Thyroid gland (tissue), 4 donors: ENCODE measurements around the gene PRKD1. TPM values are rescaled to one million over a fixed set of nuclear protein-coding genes. Genes with fewer than 3 reads are reported as not detected.

Experiments used
- DNase-seq, 2 donors: peaks; one replicate each; pipeline ENCODE4 v3.0.0-alpha.2; 2019
- H3K27ac ChIP-seq, 3 donors: fragments of 200-600 bp; sonication (generic); 1 replicate in 2 of 3; 2 replicates in 1 of 3; pipeline ENCODE4 v1.5.1; 2016 to 2019; ENCODE audit warnings: mild to moderate bottlenecking in 1 of 3, moderate library complexity in 1 of 3
- H3K27me3 ChIP-seq: fragments of 200-600 bp; sonication (generic); one replicate; pipeline ENCODE4 v1.5.1; 2019
- H3K36me3 ChIP-seq, 2 donors: fragments of 200-600 bp; sonication (generic); one replicate each; pipeline ENCODE4 v1.5.1; 2016 to 2019
- H3K4me1 ChIP-seq, 2 donors: fragments of 200-600 bp; sonication (generic); one replicate each; pipeline ENCODE4 v1.5.1; 2017 to 2019
- H3K4me3 ChIP-seq, 3 donors: fragments of 200-600 bp; sonication (generic); replicated peaks in 1 of 3; 1 replicate in 2 of 3; 2 replicates in 1 of 3; pipeline ENCODE4 v1.5.1; 2016; ENCODE audit warnings: mild to moderate bottlenecking in 1 of 3
- H3K9me3 ChIP-seq: fragments of 200-600 bp; sonication (generic); one replicate; pipeline ENCODE4 v1.5.1; 2017
- POLR2A ChIP-seq, 2 donors: fragments of 450-650 bp; IDR thresholded peaks; one replicate each; pipeline ENCODE4 v1.6.1; 2017; ENCODE audit warnings: antibody characterized with exemption in 2 of 2, mild to moderate bottlenecking in 2 of 2, moderate library complexity in 1 of 2
- WGBS, 2 donors: methylation state at CpG; one replicate each; pipeline ENCODE4 v1.1.5; 2017; 5-methylcytosine and 5-hydroxymethylcytosine counted together
- intact Hi-C: fragments of 100-400 bp; cut with DNase I; formaldehyde crosslinking; loops from one replicate; pipeline ENCODE4 v1.15.1; 2023
- total RNA-seq, 4 donors: library from RNA; depleted of rRNA; stranded (reverse); fragments of >200 nt; gene quantifications; one replicate each; pipeline ENCODE4 v1.2.3, GENCODE V29; 2016
- TF ChIP-seq, protein P1 (sequence below), 6 experiments: fragments of 200-600 bp in 3 of 6; fragments of 450-650 bp in 3 of 6; sonication (generic) in 3 of 6; IDR thresholded peaks; one replicate each; pipeline ENCODE4 v1.5.1; 2016 to 2019; ENCODE audit warnings: antibody characterized with exemption in 6 of 6, mild to moderate bottlenecking in 2 of 6, inconsistent platforms in 1 of 6, moderate library complexity in 1 of 6

The PRKD1 gene
- total RNA-seq, 4 donors from 2014 or later: 12.7 to 17.4 (median 14.3) TPM

DNA sequence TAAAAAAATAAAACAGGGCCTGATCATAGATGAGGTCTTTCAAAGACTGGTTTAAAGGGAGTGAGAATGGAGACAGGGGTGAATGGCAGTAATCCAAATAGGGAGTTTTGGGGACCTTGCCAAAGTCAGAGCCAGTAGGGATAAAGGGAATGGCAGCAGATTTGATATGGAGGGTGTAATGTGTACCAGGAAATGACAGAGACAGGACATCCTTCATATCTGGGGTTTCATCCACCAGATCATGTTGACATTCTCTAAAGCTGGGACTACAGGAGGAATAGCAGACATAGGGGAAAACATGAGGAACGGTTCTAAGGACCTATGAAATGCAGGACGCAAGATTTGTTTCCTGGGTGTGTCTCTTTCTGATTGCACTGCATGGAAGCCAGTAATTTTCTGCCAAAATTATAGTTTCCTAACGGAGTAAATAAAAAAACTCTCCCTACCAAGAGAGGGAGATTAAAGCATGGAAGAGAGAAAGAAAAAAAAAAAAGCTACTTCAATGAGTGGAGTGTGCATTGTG is 169.9 kb downstream of the PRKD1 start:
- Histone ChIP-seq H3K36me3 (no peaks in the 10 kb centered on the region), H3K9me3 (no peaks in the 10 kb centered on the region), H3K27ac (no peak overlapping the region), H3K27me3 (no peaks in the 10 kb centered on the region), H3K4me1 (peaks cover 0 to 5% of the 10 kb centered on the region in 2 donors), H3K4me3 (no peak overlapping the region)
- 73% methylated on average over 3 of the region's 3 CpGs for WGBS, 2 donors
- DNase-seq: no peak
- TF ChIP-seq, protein P1, sequence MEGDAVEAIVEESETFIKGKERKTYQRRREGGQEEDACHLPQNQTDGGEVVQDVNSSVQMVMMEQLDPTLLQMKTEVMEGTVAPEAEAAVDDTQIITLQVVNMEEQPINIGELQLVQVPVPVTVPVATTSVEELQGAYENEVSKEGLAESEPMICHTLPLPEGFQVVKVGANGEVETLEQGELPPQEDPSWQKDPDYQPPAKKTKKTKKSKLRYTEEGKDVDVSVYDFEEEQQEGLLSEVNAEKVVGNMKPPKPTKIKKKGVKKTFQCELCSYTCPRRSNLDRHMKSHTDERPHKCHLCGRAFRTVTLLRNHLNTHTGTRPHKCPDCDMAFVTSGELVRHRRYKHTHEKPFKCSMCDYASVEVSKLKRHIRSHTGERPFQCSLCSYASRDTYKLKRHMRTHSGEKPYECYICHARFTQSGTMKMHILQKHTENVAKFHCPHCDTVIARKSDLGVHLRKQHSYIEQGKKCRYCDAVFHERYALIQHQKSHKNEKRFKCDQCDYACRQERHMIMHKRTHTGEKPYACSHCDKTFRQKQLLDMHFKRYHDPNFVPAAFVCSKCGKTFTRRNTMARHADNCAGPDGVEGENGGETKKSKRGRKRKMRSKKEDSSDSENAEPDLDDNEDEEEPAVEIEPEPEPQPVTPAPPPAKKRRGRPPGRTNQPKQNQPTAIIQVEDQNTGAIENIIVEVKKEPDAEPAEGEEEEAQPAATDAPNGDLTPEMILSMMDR (IDR thresholded peaks at IDR 0.05): no peak
- TF ChIP-seq POLR2A (IDR thresholded peaks at IDR 0.05): no peak
- intact Hi-C loops: no loop called here

DNA sequence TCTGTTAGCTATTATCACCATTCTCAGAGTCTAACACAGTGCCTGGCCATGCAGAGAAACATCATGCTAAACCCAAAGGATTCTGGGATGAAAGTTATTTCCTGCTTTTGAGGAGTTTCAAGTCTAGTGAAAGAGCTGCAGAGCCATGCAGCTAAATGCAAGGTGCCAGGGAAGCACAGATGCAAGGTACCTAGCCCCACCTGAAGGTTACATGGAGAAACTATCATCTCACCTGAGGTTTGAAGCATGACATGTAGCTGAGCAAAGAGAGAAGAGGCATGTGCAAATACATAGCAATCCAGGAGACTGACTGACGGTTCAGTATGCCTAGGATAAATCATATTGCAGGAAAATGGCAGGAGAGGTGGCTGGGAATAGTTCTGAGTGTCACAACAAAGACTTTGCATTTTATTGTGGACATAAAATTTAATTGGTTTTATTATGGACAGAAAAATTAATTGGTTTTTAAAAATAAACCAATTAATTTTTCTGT is 170.4 kb downstream of the PRKD1 start:
- DNase-seq: no peak

GRCh38 chr14:29756019-29756385 is 171.6 kb downstream of the PRKD1 start:
- intact Hi-C loops: no loop called here
- Histone ChIP-seq H3K9me3 (no peaks in the 10 kb centered on the region), H3K27me3 (no peaks in the 10 kb centered on the region), H3K4me3 (no peak overlapping the region), H3K4me1 (peaks cover 0 to 5% of the 10 kb centered on the region in 2 donors), H3K36me3 (no peaks in the 10 kb centered on the region), H3K27ac (no peak overlapping the region)
- DNase-seq: no peak
- TF ChIP-seq, protein P1 (IDR thresholded peaks at IDR 0.05): no peak
- no peak for TF ChIP-seq POLR2A (IDR thresholded peaks at IDR 0.05)
- 96 to 100% methylated on average over 1 of the region's 1 CpG for WGBS, 2 donors

More for the DNA sequence above, 170.4 kb downstream of the PRKD1 start:
- intact Hi-C loops: no loop called here
- TF ChIP-seq POLR2A (IDR thresholded peaks at IDR 0.05): no peak
- TF ChIP-seq, protein P1 (IDR thresholded peaks at IDR 0.05): no peak
- no peak overlapping the region for H3K27ac ChIP-seq
- H3K36me3 ChIP-seq: no peaks in the 10 kb centered on the region
- H3K4me1 ChIP-seq: peaks cover 0 to 5% of the 10 kb centered on the region in 2 donors
- 97 to 98% methylated on average over 1 of the region's 1 CpG for WGBS, 2 donors
- no peak overlapping the region for H3K4me3 ChIP-seq
- H3K27me3 ChIP-seq: no peaks in the 10 kb centered on the region
- no peaks in the 10 kb centered on the region for H3K9me3 ChIP-seq

- no peaks in the 10 kb centered on the region for H3K27me3 ChIP-seq
- no peaks in the 10 kb centered on the region for H3K36me3 ChIP-seq
- WGBS, 2 donors: 56 to 63% methylated on average over 4 of the region's 4 CpGs
- H3K4me3 ChIP-seq: no peak overlapping the region
- peaks cover 0 to 5% of the 10 kb centered on the region in 2 donors for H3K4me1 ChIP-seq
- no peak for DNase-seq
- no peak overlapping the region for H3K27ac ChIP-seq
- TF ChIP-seq, protein P1 (IDR thresholded peaks at IDR 0.05): no peak
- no peak for TF ChIP-seq POLR2A (IDR thresholded peaks at IDR 0.05)
- H3K9me3 ChIP-seq: no peaks in the 10 kb centered on the region
- intact Hi-C loops: no loop called here
These were observed 172.2 kb downstream of the PRKD1 start for GRCh38 chr14:29755311-29756018.

GRCh38 chr14:29754134-29754533 is 173.5 kb downstream of the PRKD1 start:
- intact Hi-C loops: no loop called here
- no peaks in the 10 kb centered on the region for H3K36me3 ChIP-seq
- no peaks in the 10 kb centered on the region for H3K27me3 ChIP-seq
- H3K4me1 ChIP-seq: peaks cover 0 to 5% of the 10 kb centered on the region in 2 donors
- no peaks in the 10 kb centered on the region for H3K9me3 ChIP-seq
- no peak overlapping the region for H3K4me3 ChIP-seq
- no peak for TF ChIP-seq POLR2A (IDR thresholded peaks at IDR 0.05)
- TF ChIP-seq, protein P1 (IDR thresholded peaks at IDR 0.05): no peak
- no peak for DNase-seq
- no peak overlapping the region for H3K27ac ChIP-seq
- WGBS, 2 donors: 37 to 95% methylated on average over 1 of the region's 1 CpG
